ENCODE measurements around the gene LONP1. TPM values are rescaled to one million over a fixed set of nuclear protein-coding genes. Genes with fewer than 3 reads are reported as not detected.

The LONP1 gene
- total RNA-seq, 1 experiment from 2014 or later = 180 TPM

GRCh38 chr19:5681391-5682106, 38.4 kb downstream of the LONP1 start:
- no peak for ATAC-seq
- RAD21 ChIA-PET (ENCODE audit: low non-redundant PET in 1 of 2, low total read pairs in 2 of 2, uncharacterized antibody in 2 of 2, unreplicated experiment in 2 of 2) = no interaction called here
- DNase-seq (ENCODE audit: low read depth, low spot score) = no peak
- H3K27me3 ChIP-seq (ENCODE audit: insufficient read depth, low read length) = no peaks in the 10 kb centered on the region
- H3K9me3 ChIP-seq (ENCODE audit: control insufficient read depth in 1 of 2, insufficient read depth in 1 of 2, low read depth in 1 of 2, low read length in 2 of 2) = no peaks in the 10 kb centered on the region
- H3K36me3 ChIP-seq (ENCODE audit: control insufficient read depth in 1 of 2, insufficient read depth in 2 of 2, low read length in 2 of 2) = no peaks in the 10 kb centered on the region
- H2AFZ ChIP-seq (ENCODE audit: low read depth, low read length, poor library complexity, severe bottlenecking) = no peak overlapping the region
- TF ChIP-seq SP1 (IDR thresholded peaks at IDR 0.05; ENCODE audit: low read depth) = no peak
- H3K4me3 ChIP-seq (replicated peaks in 1 of 2; ENCODE audit: low read depth in 1 of 2, low read length in 2 of 2) = peak overlapping the region in 1 of 2 experiments; percentile 99; a peak in 2 of 4 replicates
- POLR2A ChIA-PET = interaction anchor here (0.6 kb wide), 1 partner anchor 8 kb away, joined by 3 read pairs; the partner anchor contains the start of gene RPL36
- intact Hi-C loops (cut with micrococcal nuclease) = loop anchor here (2.0 kb wide), 1 partner anchor 109 kb away; the partner anchor contains the start of gene DUS3L
- H4K20me1 ChIP-seq (ENCODE audit: insufficient read depth) = no peaks in the 10 kb centered on the region
- peak overlapping the region; percentile 95 for H3K4me2 ChIP-seq (ENCODE audit: low read length)
- H3K4me1 ChIP-seq (ENCODE audit: control insufficient read depth in 1 of 2, insufficient read depth in 2 of 2, low read length in 2 of 2) = peaks cover 9 to 24% of the 10 kb centered on the region in 2 experiments; a peak in 3 of 4 replicates
- no peaks in the 10 kb centered on the region for H3K9me2 ChIP-seq (ENCODE audit: insufficient read depth)
- BruUV-seq (replicated peaks) = no TSS peak
- CTCF ChIA-PET = no interaction called here
- H3K9ac ChIP-seq (ENCODE audit: low read length) = no peak overlapping the region
- peaks cover 12% of the 10 kb centered on the region for H3K79me2 ChIP-seq (ENCODE audit: insufficient read depth, low read length)
- peak overlapping the region; percentile 69; the same call in 1 of the 2 replicates for H3K27ac ChIP-seq (ENCODE audit: low read depth, low read length)

DNA sequence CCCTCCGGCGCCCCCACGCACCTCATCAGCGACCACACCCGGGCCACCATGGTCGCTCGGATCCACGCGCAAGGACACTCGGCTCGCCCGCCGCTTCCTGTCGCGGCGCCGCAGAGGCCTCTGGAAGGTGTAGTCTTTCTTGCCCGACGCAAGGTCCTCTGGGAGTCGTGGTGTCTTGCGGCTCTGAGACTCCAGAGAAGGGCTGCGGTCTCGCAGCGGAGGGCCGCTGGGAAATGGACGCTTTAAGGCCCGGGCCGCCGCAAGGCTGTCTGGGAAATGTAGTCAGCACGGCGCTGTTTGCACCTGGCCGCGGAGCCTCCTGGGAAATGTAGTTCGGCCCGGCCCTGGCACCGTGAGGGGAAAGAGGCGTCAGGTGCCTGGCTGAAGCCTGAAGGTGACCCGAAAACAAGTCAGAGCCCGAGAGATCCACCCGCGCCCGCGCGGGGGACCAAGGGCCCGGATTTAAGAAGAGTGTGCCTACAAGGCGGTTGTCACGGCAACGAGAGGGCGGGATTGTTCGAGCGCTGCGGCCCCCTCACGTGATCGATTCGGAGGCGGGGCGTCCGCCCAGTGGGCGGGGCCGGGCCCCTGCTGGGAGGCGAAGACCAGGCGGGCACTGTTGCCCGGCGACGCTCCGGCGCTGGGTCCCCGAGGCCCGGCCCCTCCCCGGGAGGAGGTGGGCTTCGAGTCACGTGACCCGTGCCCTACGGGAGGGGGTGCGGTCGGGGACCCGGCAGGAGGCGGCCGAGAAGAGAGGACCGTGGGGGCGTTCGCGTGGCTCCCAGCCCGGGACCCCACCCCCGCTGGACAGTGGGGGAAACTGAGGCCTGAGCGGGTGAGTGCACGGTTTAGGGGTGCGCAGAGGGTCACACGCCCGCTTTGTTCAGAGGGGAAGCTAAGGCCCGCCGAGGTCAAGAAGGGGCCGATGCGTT, 39.2 kb downstream of the LONP1 start, which contains the start of the genes HSD11B1L and MICOS13:
Gene HSD11B1L (plus strand): TSS at position 591 of the 932 bp plus-strand sequence. CDS start 3,806 bp downstream, outside the sequence.
Gene MICOS13 (minus strand): TSS at position 80 of the 932 bp plus-strand sequence. CDS start 30 bp downstream, at position 50.
- H3K4me3 ChIP-seq (replicated peaks in 1 of 2; ENCODE audit: low read depth in 1 of 2, low read length in 2 of 2) = peak within 1 kb of the TSS; percentile 84 to 99
- ChIA-PET CTCF (interaction anchor here (1.0 kb wide), 1 partner anchor 9 kb away, joined by 4 read pairs; the partner anchor contains the start of gene RPL36), POLR2A (no interaction called here), RAD21 (ENCODE audit: low non-redundant PET in 1 of 2, low total read pairs in 2 of 2, uncharacterized antibody in 2 of 2, unreplicated experiment in 2 of 2) (no interaction called here)
- peak within 1 kb of the TSS; percentile 69 for H3K27ac ChIP-seq (ENCODE audit: low read depth, low read length)
- H2AFZ ChIP-seq (ENCODE audit: low read depth, low read length, poor library complexity, severe bottlenecking) = no peak within 1 kb of the TSS
- H3K4me2 ChIP-seq (ENCODE audit: low read length) = peak within 1 kb of the TSS; percentile 95
- H3K9me3 ChIP-seq (ENCODE audit: control insufficient read depth in 1 of 2, insufficient read depth in 1 of 2, low read depth in 1 of 2, low read length in 2 of 2) = no peaks in the 10 kb centered on the region
- ATAC-seq = peak; percentile 96
- TF ChIP-seq, protein P1, sequence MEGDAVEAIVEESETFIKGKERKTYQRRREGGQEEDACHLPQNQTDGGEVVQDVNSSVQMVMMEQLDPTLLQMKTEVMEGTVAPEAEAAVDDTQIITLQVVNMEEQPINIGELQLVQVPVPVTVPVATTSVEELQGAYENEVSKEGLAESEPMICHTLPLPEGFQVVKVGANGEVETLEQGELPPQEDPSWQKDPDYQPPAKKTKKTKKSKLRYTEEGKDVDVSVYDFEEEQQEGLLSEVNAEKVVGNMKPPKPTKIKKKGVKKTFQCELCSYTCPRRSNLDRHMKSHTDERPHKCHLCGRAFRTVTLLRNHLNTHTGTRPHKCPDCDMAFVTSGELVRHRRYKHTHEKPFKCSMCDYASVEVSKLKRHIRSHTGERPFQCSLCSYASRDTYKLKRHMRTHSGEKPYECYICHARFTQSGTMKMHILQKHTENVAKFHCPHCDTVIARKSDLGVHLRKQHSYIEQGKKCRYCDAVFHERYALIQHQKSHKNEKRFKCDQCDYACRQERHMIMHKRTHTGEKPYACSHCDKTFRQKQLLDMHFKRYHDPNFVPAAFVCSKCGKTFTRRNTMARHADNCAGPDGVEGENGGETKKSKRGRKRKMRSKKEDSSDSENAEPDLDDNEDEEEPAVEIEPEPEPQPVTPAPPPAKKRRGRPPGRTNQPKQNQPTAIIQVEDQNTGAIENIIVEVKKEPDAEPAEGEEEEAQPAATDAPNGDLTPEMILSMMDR (IDR thresholded peaks at IDR 0.05 in 2 of 3, conservative IDR thresholded peaks at IDR 0.05 in 1 of 3; ENCODE audit: borderline replicate concordance in 1 of 3, insufficient read depth in 1 of 3, low read depth in 2 of 3, low read length in 2 of 3) = no peak
- TF ChIP-seq POLR2AphosphoS5 (IDR thresholded peaks at IDR 0.05; ENCODE audit: low read depth, low read length) = peak; percentile 90
- TF ChIP-seq SP1 (IDR thresholded peaks at IDR 0.05; ENCODE audit: low read depth) = peak; percentile 81
- peak; percentile 68 for TF ChIP-seq POLR2A (IDR thresholded peaks at IDR 0.05; ENCODE audit: borderline replicate concordance, extremely low read depth, insufficient read depth, insufficient read length)
- no peak; the same call in 1 of the 2 replicates for TF ChIP-seq EGR1 (IDR thresholded peaks at IDR 0.05; ENCODE audit: low read depth)
- TF ChIP-seq, protein P2, sequence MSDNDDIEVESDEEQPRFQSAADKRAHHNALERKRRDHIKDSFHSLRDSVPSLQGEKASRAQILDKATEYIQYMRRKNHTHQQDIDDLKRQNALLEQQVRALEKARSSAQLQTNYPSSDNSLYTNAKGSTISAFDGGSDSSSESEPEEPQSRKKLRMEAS (IDR thresholded peaks at IDR 0.05) = peak; percentile 84
- peak; percentile 62 for TF ChIP-seq TCF7L2 (IDR thresholded peaks at IDR 0.05; ENCODE audit: borderline replicate concordance, extremely low read depth, insufficient read depth, insufficient read length)
- TF ChIP-seq ELF1 (IDR thresholded peaks at IDR 0.05; ENCODE audit: borderline replicate concordance, low read depth) = no peak; the same call in 1 of the 2 replicates
- TF ChIP-seq YY1 (IDR thresholded peaks at IDR 0.05; ENCODE audit: extremely low read depth, insufficient replicate concordance, low read depth, low read length) = peak; percentile 89
- H3K4me1 ChIP-seq (ENCODE audit: control insufficient read depth in 1 of 2, insufficient read depth in 2 of 2, low read length in 2 of 2) = peaks cover 5 to 17% of the 10 kb centered on the region in 2 experiments; a peak in 2 of 4 replicates
- no peaks in the 10 kb centered on the region for H3K36me3 ChIP-seq (ENCODE audit: control insufficient read depth in 1 of 2, insufficient read depth in 2 of 2, low read length in 2 of 2)
- DNase-seq (ENCODE audit: low read depth, low spot score) = peak; percentile 97
- H3K9ac ChIP-seq (ENCODE audit: low read length) = peak within 1 kb of the TSS; percentile 96
- no peaks in the 10 kb centered on the region for H4K20me1 ChIP-seq (ENCODE audit: insufficient read depth)
- no TSS peak for BruUV-seq (replicated peaks)
- H3K9me2 ChIP-seq (ENCODE audit: insufficient read depth) = no peaks in the 10 kb centered on the region
- intact Hi-C loops (cut with micrococcal nuclease) = loop anchor here (1.0 to 2.0 kb wide), 2 partner anchors 40 to 110 kb away; partner anchors contain the start of genes CATSPERD, DUS3L and LONP1
- peaks cover 12% of the 10 kb centered on the region for H3K79me2 ChIP-seq (ENCODE audit: insufficient read depth, low read length)
- H3K27me3 ChIP-seq (ENCODE audit: insufficient read depth, low read length) = no peaks in the 10 kb centered on the region
